HG02610 (cell line): ENCODE measurements around the gene DAAM2.

Experiments
- ATAC-seq: cut with Tn5 transposase; IDR thresholded peaks from one replicate; pipeline ENCODE4 v1.9.1; 2021; ENCODE audit warnings: mild to moderate bottlenecking, moderate library complexity; ENCODE audit not compliant: unreplicated experiment

DAAM2 gene

GRCh38 chr6:39881851-39882530, 89.8 kb downstream of the DAAM2 start:
- no peak for ATAC-seq

DNA sequence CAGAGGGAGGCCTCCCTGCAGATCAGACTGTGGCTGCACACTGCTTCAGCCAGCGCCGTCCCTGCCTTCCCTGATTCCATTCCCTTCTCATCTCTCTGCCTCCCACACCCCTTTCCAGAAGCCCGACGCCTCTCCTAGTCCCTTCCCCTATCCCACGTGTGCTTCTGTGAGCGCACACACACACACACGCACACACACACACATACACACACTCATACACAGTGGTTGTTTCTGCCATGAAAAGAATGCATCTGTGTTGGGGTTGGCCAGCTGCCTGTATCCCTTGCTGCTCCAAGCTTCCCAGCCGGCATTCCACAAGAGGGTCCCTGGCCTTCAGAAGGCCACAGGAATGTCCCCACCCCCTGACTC, 90.3 kb downstream of the DAAM2 start:
- no peak for ATAC-seq

DNA sequence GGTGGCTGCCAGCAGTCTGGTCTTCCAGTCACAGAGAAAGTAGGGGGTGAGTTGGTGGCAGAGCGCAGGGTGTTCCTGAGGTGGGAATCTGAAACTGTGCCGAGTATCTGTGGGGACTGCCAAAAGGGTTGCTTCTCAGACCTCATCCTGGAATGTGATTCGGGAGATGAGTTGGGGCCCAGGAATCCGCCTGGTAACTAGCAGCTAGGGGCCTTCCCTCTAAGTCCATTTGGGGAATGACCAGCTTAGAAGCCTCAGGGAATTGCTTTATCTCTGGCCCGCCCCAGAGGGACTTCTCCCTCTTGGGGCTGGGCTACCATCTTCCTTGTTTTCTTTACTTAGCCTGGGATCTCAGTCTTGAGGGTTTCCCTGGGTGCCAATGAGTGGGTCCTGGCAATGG, 92.5 kb downstream of the DAAM2 start:
- no peak for ATAC-seq

GRCh38 chr6:39885691-39886090, 93.5 kb downstream of the DAAM2 start:
- no peak for ATAC-seq

DNA sequence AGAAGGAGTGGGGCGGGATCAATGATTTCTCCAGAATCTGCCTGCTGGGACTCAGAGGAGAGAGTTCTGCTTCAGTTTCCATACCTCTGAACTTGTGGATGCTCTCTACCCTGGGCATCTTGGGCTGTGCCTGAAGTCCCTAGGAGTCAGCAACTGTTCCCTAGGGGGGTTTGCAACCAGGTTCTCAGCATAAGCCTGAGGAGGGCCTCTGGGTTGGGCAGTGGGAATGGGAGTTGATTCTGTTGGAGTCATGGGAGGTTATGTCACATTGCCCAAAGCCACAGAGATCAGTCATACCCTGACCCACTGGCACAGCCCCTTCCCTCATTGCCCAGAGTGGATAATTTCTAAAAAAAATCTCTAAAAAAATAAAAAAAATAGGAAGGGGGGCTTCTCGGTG, 94.7 kb downstream of the DAAM2 start:
- ATAC-seq, result no peak

DNA sequence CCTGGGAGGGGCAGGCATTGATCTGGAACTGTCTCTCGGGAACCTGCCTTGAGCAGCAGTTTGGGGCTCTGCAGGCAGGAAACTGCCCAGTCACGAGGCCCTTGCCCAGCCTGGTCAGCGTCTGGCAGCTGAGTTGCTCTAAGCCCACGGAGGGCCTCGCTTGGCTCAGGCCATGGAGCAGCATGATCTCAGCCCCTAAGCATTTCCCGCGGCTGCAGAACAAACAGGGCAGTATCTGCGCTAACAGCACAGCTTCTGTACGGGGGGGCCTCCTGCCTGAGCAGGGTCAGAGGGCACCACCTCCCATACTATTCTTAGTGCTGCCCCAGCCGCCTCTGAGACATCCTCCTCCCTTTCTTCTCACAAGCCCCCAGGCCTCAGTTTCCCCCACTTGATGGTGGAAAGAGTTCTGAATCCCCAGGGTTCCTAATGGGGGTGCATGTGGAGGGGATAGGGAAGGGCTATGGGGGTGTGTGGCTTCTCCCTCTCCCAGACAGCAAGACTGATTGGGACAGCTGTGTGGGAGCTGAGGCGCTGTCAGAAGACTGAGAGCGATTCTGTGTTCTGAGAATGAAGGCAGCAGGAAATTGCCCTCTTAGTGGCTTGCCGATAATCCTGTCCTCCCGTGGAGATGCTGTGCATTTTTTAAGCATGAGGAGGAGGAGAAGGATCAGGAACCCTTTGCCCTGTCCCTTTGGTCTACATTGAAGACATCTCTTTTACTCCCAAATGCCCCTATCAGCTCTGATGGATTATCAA, 95.7 kb downstream of the DAAM2 start:
- no peak for ATAC-seq

- no peak for ATAC-seq
These were observed 97.1 kb downstream of the DAAM2 start for GRCh38 chr6:39889229-39889628.

DNA sequence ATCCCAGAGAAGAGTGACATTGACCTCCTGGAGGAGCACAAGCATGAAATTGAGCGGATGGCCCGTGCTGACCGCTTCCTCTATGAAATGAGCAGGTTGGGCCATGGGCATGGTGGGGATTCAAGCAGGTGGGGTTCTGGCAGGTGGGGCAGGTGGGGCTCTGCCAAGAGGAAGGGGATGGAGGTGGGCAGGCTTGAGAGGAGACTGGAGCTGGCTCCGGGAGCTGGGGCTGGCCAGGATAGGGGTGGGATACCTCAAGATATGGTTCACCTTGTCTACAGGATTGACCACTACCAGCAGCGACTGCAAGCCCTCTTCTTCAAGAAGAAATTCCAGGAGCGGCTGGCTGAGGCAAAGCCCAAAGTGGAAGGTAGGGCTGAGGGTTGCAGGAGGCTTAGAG, 99.2 kb downstream of the DAAM2 start:
- no peak for ATAC-seq

GRCh38 chr6:39891976-39892375, 99.8 kb downstream of the DAAM2 start:
- no peak for ATAC-seq

- ATAC-seq, result no peak
These were observed 100.4 kb downstream of the DAAM2 start for GRCh38 chr6:39892490-39893129.

DNA sequence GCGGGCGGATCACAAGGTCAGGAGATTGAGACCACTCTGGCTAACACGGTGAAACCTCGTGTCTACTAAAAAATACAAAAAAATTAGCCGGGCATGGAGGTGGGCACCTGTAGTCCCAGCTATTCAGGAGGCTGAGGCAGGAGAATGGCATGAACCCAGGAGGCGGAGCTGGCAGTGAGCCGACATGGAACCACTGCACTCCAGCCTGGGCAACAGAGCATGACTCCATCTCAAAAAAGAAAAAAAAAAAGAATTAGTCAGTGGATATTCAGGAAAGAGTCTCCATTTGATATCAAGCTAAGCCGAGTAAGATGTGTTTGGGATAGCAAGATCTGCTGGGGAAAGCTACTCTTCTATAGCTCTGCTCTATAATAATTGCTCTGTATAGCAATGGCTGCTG, 101.1 kb downstream of the DAAM2 start:
- ATAC-seq, result no peak

DNA sequence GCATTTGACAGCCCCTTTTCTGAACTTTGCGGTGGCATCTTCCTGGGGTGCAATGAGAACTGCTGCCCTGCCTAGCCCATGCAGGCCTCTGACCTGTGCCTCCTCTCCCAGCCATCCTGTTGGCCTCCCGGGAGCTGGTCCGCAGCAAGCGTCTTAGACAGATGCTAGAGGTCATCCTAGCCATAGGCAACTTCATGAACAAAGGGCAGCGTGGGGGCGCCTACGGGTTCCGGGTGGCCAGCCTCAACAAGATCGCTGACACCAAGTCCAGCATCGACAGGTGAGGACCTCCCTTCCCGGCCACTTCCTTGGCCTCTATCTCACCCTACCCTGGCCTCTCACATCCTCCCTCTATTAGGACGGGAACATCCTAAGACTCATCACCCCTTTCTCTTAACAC, 104.5 kb downstream of the DAAM2 start:
- ATAC-seq, result no peak

DNA sequence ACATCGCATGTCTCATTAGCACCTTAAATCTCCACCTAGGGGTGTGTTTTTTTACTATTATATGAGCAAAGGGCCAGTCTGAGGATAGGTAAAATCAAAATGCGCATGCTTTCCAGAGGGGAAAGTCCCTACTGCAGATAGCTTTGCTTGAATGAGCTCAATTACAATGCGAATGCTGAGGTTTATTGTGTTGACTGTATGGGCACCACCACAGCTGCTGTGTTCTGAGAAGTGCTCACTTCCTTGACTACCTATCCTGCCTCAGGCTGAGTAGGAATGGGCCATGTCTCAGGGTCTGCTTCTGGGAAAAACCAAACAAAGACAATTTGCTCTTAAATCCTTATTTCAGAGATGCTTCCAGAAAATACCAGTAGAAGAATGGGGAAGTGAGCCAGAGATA, 105.5 kb downstream of the DAAM2 start:
- no peak for ATAC-seq

DNA sequence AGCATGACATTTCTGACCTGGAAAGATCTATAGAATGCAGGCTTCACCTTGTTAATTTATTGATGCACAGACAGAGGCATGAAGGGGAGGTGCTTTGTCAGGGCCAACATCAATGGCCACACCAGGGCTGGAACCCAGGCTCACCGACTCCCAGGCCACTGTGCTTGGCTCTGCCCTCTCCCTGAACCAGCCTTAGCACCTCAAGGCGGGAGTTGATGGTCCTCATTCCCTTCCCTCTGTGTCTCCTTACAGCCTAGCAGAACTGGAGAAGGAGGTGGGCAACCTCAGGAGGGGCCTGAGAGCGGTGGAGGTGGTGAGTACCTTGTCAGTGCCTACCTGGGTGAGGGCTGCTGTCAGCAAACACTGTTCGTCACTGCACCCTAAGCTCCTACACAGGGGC, 106.4 kb downstream of the DAAM2 start:
- no peak for ATAC-seq

GRCh38 chr6:39899554-39900295, 107.5 kb downstream of the DAAM2 start:
- no peak for ATAC-seq

GRCh38 chr6:39901116-39901655, 109.0 kb downstream of the DAAM2 start:
- no peak for ATAC-seq

GRCh38 chr6:39901670-39902069, 109.5 kb downstream of the DAAM2 start:
- no peak for ATAC-seq

- ATAC-seq, result no peak
These were observed 110.0 kb downstream of the DAAM2 start for GRCh38 chr6:39902136-39902535.

GRCh38 chr6:39902786-39903465, 110.8 kb downstream of the DAAM2 start:
- no peak for ATAC-seq

- ATAC-seq, result no peak
These were observed 111.5 kb downstream of the DAAM2 start for GRCh38 chr6:39903656-39904055.
